Activated CD4-positive, CD25-positive, alpha-beta regulatory T cell (primary cell): Measurements from ENCODE around the gene RNF115.
A peak's percentile ranks its signal among the peaks of the same experiment; 100 is the strongest.
"Not testable (repeated sequence)": the region's sequence is repeated elsewhere in the genome, so short reads cannot be mapped to it uniquely, and the experiment has no call there.

Experiments used
- DNase-seq, 4 experiments: peaks; one replicate each; lab custom pipeline; 2025; lab: John Stamatoyannopoulos, UW

Gene RNF115

GRCh38 chr1:145730467-145730866 is 93.4 kb downstream of the RNF115 start:
- no peak for DNase-seq

GRCh38 chr1:145729666-145730436 is 94.0 kb downstream of the RNF115 start:
- DNase-seq, result no peak

- DNase-seq, result no peak
Observed at GRCh38 chr1:145729196-145729595, 94.7 kb downstream of the RNF115 start.

- DNase-seq, result not testable (repeated sequence)
Observed at GRCh38 chr1:145726193-145726592, 97.7 kb downstream of the RNF115 start.

- DNase-seq, result peak; percentile 27 to 56 (median 45)
Observed at GRCh38 chr1:145720878-145721671, 102.8 kb downstream of the RNF115 start.

- no peak for DNase-seq
Observed at GRCh38 chr1:145720556-145720877, 103.4 kb downstream of the RNF115 start.

- DNase-seq, result no peak
Observed at GRCh38 chr1:145719230-145720079, 104.4 kb downstream of the RNF115 start, which contains the start of gene CD160. Gene CD160 (plus strand): TSS chr1:145719499. CDS start chr1:145728328, 8,829 bp downstream.

- DNase-seq, result not testable (repeated sequence)
Observed at GRCh38 chr1:145718465-145718864, 105.4 kb downstream of the RNF115 start.

GRCh38 chr1:145717833-145718232 is 106.1 kb downstream of the RNF115 start:
- no peak for DNase-seq

- no peak for DNase-seq
Observed at GRCh38 chr1:145716641-145717345, 107.1 kb downstream of the RNF115 start.

- DNase-seq, result no peak
Observed at GRCh38 chr1:145714524-145715111, 109.3 kb downstream of the RNF115 start.

GRCh38 chr1:145711213-145711651 is 112.7 kb downstream of the RNF115 start:
- no peak for DNase-seq

- DNase-seq, result no peak
Observed at GRCh38 chr1:145710291-145711027, 113.4 kb downstream of the RNF115 start.

GRCh38 chr1:145708063-145708462 is 115.8 kb downstream of the RNF115 start:
- DNase-seq, result no peak

GRCh38 chr1:145707183-145707867 is 116.6 kb downstream of the RNF115 start, which contains the start of gene PDZK1:
Gene PDZK1 (minus strand): TSS chr1:145707368. CDS start chr1:145688021, 19,347 bp downstream.
- DNase-seq, result no peak

GRCh38 chr1:145706086-145706664 is 117.7 kb downstream of the RNF115 start:
- DNase-seq, result no peak

GRCh38 chr1:145705622-145706021 is 118.3 kb downstream of the RNF115 start:
- DNase-seq, result no peak

- no peak for DNase-seq
Observed at GRCh38 chr1:145702826-145703225, 121.1 kb downstream of the RNF115 start.

- no peak for DNase-seq
Observed at GRCh38 chr1:145702052-145702451, 121.8 kb downstream of the RNF115 start.
